GM19468 (cell line): ENCODE data around the gene METTL9.
"Not testable (repeated sequence)": the region's sequence is repeated elsewhere in the genome, so short reads cannot be mapped to it uniquely, and the experiment has no call there.

Experiments
- ATAC-seq: cut with Tn5 transposase; IDR thresholded peaks from one replicate; pipeline ENCODE4 v1.9.1; 2021; ENCODE audit warnings: mild to moderate bottlenecking, moderate library complexity, moderate number of reproducible peaks; ENCODE audit not compliant: unreplicated experiment; ENCODE audit errors: extremely low read depth

METTL9 gene

GRCh38 chr16:21599122-21600030 lies at the start of gene METTL9:
Gene METTL9 (plus strand): TSS chr16:21599577. CDS start chr16:21599734, 157 bp downstream.
- ATAC-seq: peak; percentile 82

DNA sequence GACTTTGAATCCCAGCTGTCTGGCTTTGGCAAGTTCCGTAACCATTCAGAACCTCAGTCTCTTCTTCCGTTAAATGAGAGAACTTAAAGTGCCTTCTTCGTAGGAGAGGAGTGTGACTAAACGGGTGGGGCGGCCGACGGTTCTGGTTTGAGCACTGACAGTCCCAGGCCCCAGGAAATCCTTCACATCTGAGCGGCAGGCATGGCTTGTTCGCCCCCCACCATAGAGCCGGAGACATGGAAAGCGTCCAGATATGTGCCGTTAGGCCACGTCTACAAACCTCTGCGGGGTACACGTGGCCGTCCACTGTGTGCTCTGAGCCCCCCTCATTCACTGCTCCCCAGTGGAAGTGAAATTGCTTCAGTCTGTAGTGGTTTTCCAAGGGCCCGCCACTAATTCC lies 49.4 kb upstream of the METTL9 start:
- not testable (repeated sequence) for ATAC-seq

- ATAC-seq: not testable (repeated sequence)
Observed at GRCh38 chr16:21550435-21550834, 48.9 kb upstream of the METTL9 start.

DNA sequence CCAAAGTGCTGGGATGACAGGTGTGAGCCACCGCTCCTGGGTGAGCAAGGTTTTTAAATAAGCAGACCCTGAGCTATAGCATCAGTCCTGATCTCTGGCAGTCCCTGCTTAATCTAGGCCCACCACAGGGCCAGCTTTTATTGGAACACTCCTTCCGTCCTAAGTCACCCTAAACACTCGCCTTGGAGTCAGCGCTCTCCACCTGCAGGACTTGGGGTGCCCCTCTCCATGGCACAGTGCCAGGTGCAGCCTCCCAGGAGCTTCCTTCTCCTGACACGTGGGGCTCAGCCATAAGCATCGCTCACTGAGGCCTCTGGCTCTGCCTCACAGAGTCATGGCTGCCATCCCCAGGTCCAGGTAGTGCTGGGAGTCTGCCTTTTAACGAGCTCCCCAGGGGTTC lies 48.3 kb upstream of the METTL9 start:
- ATAC-seq: not testable (repeated sequence)

DNA sequence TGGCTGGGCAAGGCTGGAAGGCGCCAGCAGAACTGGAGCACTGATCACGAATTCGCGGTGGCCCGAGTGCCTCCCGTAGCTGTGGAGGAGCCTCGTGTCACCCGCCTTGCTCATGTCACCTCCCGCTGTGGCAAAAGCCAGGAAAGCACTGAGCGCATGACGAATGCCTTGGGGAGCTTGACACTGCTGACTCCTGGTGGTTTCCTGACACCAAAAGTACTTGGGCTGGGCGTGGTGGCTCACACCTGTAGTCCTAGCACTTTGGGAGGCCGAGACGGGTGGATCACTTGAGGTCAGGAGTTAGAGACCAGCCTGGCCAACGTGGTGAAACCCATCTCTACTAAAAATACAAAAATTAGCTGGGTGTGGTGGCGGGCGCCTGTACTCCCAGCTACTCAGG lies 47.8 kb upstream of the METTL9 start:
- not testable (repeated sequence) for ATAC-seq

DNA sequence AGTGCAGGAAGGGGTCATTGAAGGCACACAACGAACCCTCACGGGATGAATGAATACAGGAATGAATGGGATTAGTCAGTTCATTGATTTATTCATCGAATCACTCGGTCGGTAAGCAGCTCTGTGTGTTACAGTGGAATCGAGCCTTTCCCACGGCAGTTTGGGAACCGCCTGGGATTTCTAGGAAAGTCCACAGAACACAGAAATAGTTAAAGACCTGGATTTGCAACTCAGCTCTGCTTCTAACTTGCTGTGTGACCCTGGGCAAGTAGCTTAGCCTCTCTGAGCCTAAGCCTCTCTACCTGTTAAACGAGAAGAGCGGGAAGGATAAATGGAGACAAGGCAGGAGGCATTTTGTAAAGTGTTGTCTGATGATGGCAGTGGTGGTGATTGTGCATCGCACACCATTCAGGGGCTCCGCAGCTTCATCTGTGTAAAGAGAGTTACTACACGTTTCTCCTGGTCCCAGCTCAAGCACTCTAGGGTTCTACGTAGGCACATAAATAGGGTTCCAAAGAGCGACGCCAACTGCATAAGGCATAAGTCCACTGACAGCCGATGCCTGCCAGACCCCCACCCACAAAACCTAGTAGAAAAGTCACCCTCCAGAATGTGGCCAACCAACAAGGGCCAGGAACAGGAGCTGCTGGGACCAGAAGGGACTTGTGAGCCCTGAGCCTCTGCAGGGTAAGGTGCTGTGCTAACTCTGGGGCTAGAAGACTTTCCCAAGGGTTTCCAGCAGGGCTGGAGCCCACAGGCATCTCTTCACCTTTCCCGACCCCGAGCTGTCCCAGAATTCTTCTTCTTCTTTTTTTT lies 45.7 kb upstream of the METTL9 start:
- ATAC-seq: not testable (repeated sequence)

DNA sequence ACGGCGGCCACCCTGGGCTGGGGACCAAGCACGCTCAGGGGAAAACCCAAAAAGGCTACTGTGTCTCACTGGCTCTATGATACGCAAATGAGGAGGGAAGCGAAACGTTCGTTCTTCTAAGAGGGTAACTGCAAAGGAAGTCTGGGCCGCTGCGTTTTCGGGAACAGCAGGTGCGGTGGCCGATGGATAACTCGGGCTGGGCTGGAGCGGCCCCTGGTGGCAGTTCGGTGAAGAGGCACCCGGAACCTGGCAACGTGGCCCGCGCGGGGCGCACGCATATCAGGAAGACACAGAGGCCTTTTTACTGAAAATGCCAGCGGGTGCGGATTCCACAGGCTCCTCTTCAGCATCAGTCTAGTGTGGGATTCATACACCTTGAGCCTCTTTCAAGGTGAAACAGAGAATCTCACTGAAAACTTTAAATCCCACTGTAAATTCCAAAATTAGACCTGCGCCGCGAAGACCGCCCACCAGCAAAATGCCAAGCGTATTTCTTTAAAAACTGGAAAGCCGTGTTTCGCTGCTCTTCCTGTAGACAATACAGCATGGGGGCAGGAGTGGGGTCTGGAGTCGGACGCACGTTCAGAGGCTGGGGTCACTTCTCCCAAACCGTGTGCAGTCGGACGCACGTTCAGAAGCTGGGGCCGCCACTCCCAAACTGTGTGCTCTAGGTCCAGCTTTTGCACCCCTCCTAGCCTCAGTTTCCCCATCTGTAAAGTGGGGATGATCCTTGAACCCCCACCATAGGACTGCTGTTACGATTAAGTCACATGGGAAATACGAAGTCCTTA lies 44.4 kb upstream of the METTL9 start:
- peak; percentile 96 for ATAC-seq

DNA sequence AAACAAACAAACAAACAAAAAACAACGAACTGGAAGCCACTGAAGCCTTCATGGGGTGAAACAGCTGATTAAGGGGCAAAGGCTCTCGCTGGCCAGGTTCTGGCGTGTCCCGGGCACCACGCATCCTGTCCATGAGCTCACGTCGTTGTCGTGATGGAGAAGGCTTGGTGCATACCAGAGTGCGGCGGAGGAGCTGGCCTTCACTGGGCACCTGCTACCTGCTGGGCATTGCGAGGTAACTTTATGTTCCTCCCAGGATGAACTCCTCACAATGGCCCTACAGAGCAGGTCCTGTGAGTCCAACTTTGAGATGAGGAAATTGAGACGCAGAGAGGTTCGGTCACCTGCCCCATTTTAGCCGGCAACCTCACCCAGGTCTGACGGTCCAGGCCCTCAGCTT lies 43.8 kb upstream of the METTL9 start:
- not testable (repeated sequence) for ATAC-seq

DNA sequence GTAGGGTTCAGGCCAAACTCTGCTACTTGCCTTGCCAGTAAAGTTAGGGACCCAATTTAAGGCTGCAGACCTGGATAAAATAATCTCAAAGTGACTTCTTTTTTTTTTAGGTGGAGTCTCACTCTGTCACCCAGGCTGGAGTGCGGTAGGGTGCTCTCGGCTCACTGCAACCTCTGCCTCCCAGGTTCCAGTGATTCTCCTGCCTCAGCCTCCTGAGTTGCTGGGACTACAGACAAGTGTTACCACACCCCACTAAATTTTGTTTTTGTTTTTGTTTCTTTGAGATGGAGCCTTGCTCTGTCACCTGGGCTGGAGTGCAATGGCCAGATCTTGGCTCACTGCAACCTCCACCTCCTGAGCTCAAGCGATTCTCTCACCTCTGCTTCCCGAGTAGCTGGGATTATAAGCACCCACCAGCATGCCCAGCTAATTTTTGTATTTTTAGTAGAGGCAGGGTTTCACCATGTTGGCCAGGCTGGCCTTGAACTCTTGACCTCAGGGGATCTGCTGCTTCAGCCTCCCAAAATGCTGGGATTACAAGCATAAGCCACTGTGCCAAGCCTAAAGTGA lies 43.3 kb upstream of the METTL9 start:
- not testable (repeated sequence) for ATAC-seq

- ATAC-seq: not testable (repeated sequence)
Observed at GRCh38 chr16:21556651-21557241, 42.6 kb upstream of the METTL9 start.

GRCh38 chr16:21560462-21560861 lies 38.9 kb upstream of the METTL9 start:
- no peak for ATAC-seq

DNA sequence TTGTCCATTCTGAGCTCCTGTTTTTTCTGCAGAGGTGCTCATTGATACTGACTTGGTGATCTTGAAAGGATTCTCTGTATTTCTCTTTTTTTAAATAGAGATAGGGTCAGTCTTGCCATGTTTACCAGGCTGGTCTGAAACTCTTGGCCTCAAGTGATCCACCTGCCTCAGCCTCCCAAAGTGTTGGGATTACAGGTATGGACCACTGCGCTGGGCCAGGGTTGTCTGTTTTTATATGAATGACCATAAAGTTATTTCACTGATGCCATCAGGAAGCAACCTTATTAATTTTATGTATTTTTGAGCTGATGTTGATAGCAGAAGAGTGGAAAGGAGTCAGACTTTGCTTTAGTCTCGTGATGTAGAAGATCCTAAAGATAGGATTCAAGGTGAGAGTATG lies 35.7 kb upstream of the METTL9 start:
- no peak for ATAC-seq

DNA sequence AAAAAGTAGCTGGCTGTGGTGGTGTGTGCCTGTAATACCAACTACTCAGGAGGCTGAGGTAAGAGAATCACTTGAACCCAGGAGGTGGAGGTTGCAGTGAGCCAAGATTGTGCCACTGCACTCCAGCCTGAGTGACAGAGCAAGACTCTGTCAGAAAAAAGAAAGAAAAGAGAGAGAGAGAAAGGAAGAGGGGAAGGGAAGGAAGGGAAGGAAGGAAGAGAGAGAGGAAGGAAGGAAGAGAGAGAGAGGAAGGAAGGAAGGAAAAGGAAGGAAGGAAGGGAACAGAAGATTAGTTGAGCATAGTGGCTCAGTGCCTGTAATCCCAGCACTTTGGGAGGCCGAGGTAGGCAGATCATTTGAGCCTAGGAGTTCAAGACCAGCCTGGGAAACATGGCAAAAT lies 35.0 kb upstream of the METTL9 start:
- ATAC-seq: not testable (repeated sequence)

DNA sequence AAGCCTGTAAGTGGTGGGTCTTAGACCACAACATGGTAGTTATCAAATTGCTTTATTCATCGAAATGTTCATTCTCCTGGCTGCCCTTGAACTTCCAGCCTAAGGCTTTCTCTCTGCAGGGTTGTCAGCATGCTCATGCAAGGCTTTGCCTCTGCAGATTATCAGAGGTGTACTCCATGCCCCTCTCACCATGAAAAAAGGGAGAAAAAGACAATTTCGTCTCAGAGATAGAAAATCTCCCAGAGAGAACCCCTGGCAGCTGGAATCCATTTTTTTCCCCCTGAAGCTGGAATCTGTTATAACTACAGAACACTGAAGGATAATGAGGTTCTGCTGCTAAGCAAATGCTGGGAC lies 33.9 kb upstream of the METTL9 start:
- ATAC-seq: no peak

- ATAC-seq: no peak
Observed at GRCh38 chr16:21565861-21566669, 33.3 kb upstream of the METTL9 start.

- ATAC-seq: no peak
Observed at GRCh38 chr16:21566891-21567414, 32.4 kb upstream of the METTL9 start.

GRCh38 chr16:21567496-21567895 lies 31.9 kb upstream of the METTL9 start:
- not testable (repeated sequence) for ATAC-seq

DNA sequence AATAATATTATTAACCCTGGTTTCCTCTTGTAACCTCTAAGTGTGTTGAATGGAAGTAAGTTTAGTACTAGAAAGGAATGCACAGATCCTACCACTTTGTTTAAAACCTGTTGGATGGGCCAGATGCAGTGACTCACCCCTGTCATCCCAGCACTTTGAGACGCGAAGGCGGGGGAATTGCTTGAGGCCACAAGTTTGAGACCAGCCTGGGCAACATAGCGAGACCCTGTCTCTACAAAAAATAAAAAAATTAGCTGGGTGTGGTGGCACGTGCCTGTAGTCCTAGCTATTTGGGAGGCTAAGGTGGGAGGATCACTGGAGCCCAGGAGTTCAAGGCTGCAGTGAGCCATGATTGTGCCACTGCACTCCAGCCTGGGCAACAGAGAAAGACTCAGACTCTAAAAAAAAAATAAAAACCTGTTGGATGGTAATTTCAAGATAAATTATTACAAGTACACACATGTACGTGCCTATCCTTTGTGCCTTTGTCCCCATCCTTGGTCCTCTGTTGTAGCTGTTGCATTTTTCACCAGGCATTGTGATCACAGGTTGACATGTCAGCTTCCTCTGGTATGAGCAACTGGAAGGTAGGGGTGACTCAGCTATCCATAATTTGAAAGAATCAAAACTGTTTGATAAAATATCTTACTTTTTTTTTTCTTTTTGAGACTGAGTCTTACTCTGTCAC lies 30.7 kb upstream of the METTL9 start:
- no peak for ATAC-seq
